Measurements from ENCODE around the gene CLMP. TPM values are rescaled to one million over a fixed set of nuclear protein-coding genes. Genes with fewer than 3 reads are reported as not detected.

The CLMP gene
- total RNA-seq, 4 donors from 2014 or later, result 23.6 to 49.4 (median 38.0) TPM

GRCh38 chr11:123163621-123164020 is 31.4 kb downstream of the CLMP start:
- intact Hi-C loops (cut with DNase I; ENCODE audit: low total_unique reads) (no loop called here), in situ Hi-C loops (cut with MboI; ENCODE audit: low pct_ligation_motif_present in 1 of 4, low pct_unique_long_range_greater_than_20kb in 1 of 4, low sequenced_read_pairs in 3 of 4) (no loop called here)
- Histone ChIP-seq H3K27ac (no peak overlapping the region), H3K27me3 (no peaks in the 10 kb centered on the region), H3K4me1 (peaks cover 0 to 10% (median 0%) of the 10 kb centered on the region in 4 donors), H3K4me3 (no peak overlapping the region), H3K36me3 (no peaks in the 10 kb centered on the region), H3K9me3 (no peaks in the 10 kb centered on the region)
- 88 to 91% methylated on average over 4 of the region's 4 CpGs for WGBS, 2 donors (ENCODE audit: low coverage in 1 of 2)
- no peak for DNase-seq
- TF ChIP-seq POLR2AphosphoS5 (IDR thresholded peaks at IDR 0.05) (no peak), EP300 (IDR thresholded peaks at IDR 0.05; ENCODE audit: low read depth) (no peak), CTCF (IDR thresholded peaks at IDR 0.05) (no peak), POLR2A (IDR thresholded peaks at IDR 0.05) (no peak)

- TF ChIP-seq CTCF (IDR thresholded peaks at IDR 0.05) (no peak), POLR2AphosphoS5 (IDR thresholded peaks at IDR 0.05) (no peak), POLR2A (IDR thresholded peaks at IDR 0.05) (no peak), EP300 (IDR thresholded peaks at IDR 0.05; ENCODE audit: low read depth) (no peak)
- Histone ChIP-seq H3K4me1 (peaks cover 0 to 7% (median 0%) of the 10 kb centered on the region in 4 donors), H3K4me3 (no peak overlapping the region)
These were observed 33.5 kb downstream of the CLMP start for GRCh38 chr11:123161376-123162030.

GRCh38 chr11:123159183-123159857 is 35.7 kb downstream of the CLMP start:
- in situ Hi-C loops (cut with MboI; ENCODE audit: low pct_ligation_motif_present in 1 of 4, low pct_unique_long_range_greater_than_20kb in 1 of 4, low sequenced_read_pairs in 3 of 4), result no loop called here
- Histone ChIP-seq H3K27ac (no peak overlapping the region), H3K4me3 (no peak overlapping the region), H3K4me1 (peaks cover 0 to 3% (median 0%) of the 10 kb centered on the region in 4 donors), H3K36me3 (no peaks in the 10 kb centered on the region), H3K27me3 (no peaks in the 10 kb centered on the region), H3K9me3 (no peaks in the 10 kb centered on the region)
- TF ChIP-seq POLR2AphosphoS5 (IDR thresholded peaks at IDR 0.05) (no peak), EP300 (IDR thresholded peaks at IDR 0.05; ENCODE audit: low read depth) (no peak), POLR2A (IDR thresholded peaks at IDR 0.05) (no peak), CTCF (IDR thresholded peaks at IDR 0.05) (no peak)
- 71 to 72% methylated on average over 5 to 10 of the region's 10 CpGs for WGBS, 2 donors (ENCODE audit: low coverage in 1 of 2)
- no peak for DNase-seq
- intact Hi-C loops (cut with DNase I; ENCODE audit: low total_unique reads), result no loop called here

More at GRCh38 chr11:123161376-123162030, 33.5 kb downstream of the CLMP start:
- no peaks in the 10 kb centered on the region for H3K9me3 ChIP-seq
- intact Hi-C loops (cut with DNase I; ENCODE audit: low total_unique reads) (no loop called here), in situ Hi-C loops (cut with MboI; ENCODE audit: low pct_ligation_motif_present in 1 of 4, low pct_unique_long_range_greater_than_20kb in 1 of 4, low sequenced_read_pairs in 3 of 4) (no loop called here)
- H3K36me3 ChIP-seq, result no peaks in the 10 kb centered on the region
- H3K27me3 ChIP-seq, result no peaks in the 10 kb centered on the region
- 76 to 79% methylated on average over 3 to 8 of the region's 8 CpGs for WGBS, 2 donors (ENCODE audit: low coverage in 1 of 2)
- DNase-seq, result no peak
- H3K27ac ChIP-seq, result no peak overlapping the region

DNA sequence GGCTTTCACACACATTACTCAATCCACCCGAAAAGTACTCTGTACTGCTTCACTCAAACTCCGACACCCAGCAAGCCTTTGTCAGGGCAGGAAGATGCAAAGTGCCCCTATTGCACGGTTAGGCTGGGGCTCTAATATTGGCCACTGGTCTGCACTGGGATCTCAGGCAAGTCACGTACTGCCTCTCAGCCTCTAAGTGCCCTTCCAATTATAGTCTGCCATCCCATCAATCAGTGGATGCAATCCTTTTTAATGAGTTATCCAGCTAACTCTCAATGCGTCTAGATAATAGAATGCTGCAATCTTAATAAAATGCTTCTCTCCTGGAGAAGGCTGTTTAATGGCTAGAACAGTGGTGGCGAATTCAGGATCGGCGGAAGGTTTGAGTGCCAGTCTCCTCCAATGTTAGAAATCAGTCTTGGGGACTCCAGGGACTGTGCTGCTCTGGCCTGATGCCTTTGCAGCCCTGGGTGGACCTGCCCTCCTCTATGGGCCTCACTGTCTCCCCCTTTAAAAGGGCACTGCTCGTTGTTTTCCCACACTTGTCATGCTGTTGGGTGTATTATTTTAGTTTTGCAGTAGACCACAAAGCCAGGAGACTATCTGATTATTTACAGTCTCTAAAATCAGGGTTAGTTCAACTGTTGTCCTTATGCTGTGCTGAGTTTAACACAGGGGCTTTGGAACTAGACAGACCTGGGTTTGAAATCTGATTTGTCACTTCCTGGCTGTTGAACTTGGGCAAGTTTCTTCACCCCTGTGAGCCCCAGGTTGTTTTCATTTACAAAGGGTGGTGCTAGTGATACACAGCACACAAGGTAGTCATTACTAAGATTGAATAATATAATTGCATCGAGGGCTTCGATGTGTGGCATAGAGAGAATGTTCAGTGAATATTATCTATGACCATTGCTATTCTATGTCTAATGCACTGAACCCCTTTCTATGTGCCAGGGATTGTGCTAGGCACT is 36.7 kb downstream of the CLMP start:
- DNase-seq, result no peak
- Histone ChIP-seq H3K36me3 (no peaks in the 10 kb centered on the region), H3K4me3 (no peak overlapping the region), H3K27ac (no peak overlapping the region), H3K9me3 (no peaks in the 10 kb centered on the region), H3K27me3 (no peaks in the 10 kb centered on the region), H3K4me1 (peaks cover 0 to 3% (median 0%) of the 10 kb centered on the region in 4 donors)
- intact Hi-C loops (cut with DNase I; ENCODE audit: low total_unique reads) (no loop called here), in situ Hi-C loops (cut with MboI; ENCODE audit: low pct_ligation_motif_present in 1 of 4, low pct_unique_long_range_greater_than_20kb in 1 of 4, low sequenced_read_pairs in 3 of 4) (no loop called here)
- WGBS, 2 donors (ENCODE audit: low coverage in 1 of 2), result 87 to 88% methylated on average over 6 to 11 of the region's 11 CpGs
- no peak for TF ChIP-seq POLR2A (IDR thresholded peaks at IDR 0.05)
- no peak for TF ChIP-seq POLR2AphosphoS5 (IDR thresholded peaks at IDR 0.05)
- no peak for TF ChIP-seq CTCF (IDR thresholded peaks at IDR 0.05)
- no peak for TF ChIP-seq EP300 (IDR thresholded peaks at IDR 0.05; ENCODE audit: low read depth)

Measured in transverse colon (tissue), 4 donors.